A673 (cell line): ENCODE data around the gene APOBEC4.

Experiments used
- CTCF ChIP-seq: fragments of 300-800, 200-600 bp; sonication (generic); conservative IDR thresholded peaks from 2 replicates; pipeline ENCODE4 v1.5.1; 2017; ENCODE audit warnings: low read depth, mild to moderate bottlenecking, antibody characterized with exemption, low read length, moderate library complexity, mixed read lengths
- EZH2 ChIP-seq: fragments of 200-600 bp; sonication (generic); IDR thresholded peaks from 2 replicates; pipeline ENCODE4 v1.6.1; 2017; ENCODE audit warnings: borderline replicate concordance, low read depth, mild to moderate bottlenecking, mixed read lengths, antibody characterized with exemption, low read length; ENCODE audit not compliant: poor library complexity, severe bottlenecking

GRCh38 chr1:183598386-183598785 is 54.7 kb downstream of the APOBEC4 start:
- TF ChIP-seq CTCF, result no peak
- no peak for TF ChIP-seq EZH2
